NT2/D1 (cell line): Measurements from ENCODE around the gene EIF4H.

Experiments used
- SUZ12 ChIP-seq: IDR thresholded peaks from 2 replicates; pipeline ENCODE4 v1.6.1; 2011; ENCODE audit not compliant: insufficient read length, insufficient read depth; ENCODE audit errors: extremely low read depth
- YY1 ChIP-seq: IDR thresholded peaks from 2 replicates; pipeline ENCODE4 v1.6.1; 2011; ENCODE audit not compliant: insufficient read length, insufficient read depth
- ZNF274 ChIP-seq: IDR thresholded peaks from 2 replicates; pipeline ENCODE4 v1.6.1; 2011; ENCODE audit warnings: mild to moderate bottlenecking, low read depth, low read length

- TF ChIP-seq SUZ12 (no peak), ZNF274 (no peak), YY1 (peak; percentile 48)
Observed at GRCh38 chr7:74173866-74174605, at the start of gene EIF4H.
